Anterior cingulate cortex (tissue), 58 donors: Measurements from ENCODE around the gene DCDC2.
"Not testable (repeated sequence)": the region's sequence is repeated elsewhere in the genome, so short reads cannot be mapped to it uniquely, and the experiment has no call there.

Source experiments
- DNase-seq, 58 donors: peaks; one replicate each; lab custom pipeline; 2025; lab: John Stamatoyannopoulos, UW

Gene DCDC2

GRCh38 chr6:24329022-24329421 is 28.8 kb downstream of the DCDC2 start:
- DNase-seq: no peak

DNA sequence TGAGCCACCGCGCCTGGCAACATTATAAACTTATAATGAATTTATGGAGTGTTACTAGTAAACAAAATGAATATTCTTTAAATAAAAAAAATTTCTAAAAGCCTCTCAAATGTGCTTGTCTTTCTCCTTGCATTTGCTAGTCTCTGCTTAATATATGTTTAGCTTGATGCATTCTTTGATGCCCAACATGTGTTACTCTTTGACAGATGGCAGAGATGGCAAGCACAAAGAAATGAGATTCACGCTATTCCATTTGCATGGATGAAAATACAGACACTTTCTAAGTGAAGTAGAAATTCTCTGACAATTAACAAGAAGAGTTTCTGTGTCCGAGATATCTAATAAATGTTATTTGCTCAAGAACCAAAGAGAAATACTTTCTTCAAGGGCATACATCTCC is 30.1 kb downstream of the DCDC2 start:
- no peak for DNase-seq

DNA sequence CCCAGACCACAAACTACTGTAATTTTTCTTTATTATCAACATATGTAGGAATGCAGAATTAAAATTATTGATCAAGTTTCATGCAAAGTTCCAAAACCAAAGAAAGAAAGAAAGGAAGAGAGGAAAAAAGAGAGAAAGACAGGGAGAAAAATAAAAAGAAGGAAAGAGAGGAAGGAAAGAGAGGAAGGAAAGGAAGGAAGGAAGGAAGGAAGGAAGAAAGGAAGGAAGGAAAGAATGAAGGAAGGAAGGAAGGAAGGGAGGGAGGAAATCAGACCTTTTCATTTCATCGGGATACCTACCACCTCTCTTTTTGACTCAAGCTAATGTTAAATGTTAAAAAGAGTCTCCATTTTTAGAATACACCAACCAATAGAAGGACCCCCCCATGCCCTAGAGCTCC is 31.9 kb downstream of the DCDC2 start:
- DNase-seq: no peak

DNA sequence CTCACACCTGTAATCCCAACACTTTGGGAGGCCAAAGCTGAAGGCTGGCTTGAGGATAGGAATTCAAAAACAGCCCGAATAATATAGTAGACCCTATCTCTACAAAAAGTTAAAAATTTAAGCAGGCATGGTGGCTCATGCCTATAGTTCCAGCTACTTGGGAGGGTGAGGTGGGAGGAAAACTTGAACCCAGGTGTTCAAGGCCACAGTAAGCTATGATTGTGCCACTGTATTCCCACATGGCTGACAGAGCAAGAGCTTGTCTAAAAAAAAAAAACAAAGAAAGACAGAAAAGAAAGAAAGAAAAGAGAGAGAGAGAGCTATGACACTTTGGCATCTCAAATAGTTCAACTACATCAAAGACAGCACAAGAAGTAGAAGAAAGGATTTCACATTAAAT is 33.2 kb downstream of the DCDC2 start:
- no peak for DNase-seq

DNA sequence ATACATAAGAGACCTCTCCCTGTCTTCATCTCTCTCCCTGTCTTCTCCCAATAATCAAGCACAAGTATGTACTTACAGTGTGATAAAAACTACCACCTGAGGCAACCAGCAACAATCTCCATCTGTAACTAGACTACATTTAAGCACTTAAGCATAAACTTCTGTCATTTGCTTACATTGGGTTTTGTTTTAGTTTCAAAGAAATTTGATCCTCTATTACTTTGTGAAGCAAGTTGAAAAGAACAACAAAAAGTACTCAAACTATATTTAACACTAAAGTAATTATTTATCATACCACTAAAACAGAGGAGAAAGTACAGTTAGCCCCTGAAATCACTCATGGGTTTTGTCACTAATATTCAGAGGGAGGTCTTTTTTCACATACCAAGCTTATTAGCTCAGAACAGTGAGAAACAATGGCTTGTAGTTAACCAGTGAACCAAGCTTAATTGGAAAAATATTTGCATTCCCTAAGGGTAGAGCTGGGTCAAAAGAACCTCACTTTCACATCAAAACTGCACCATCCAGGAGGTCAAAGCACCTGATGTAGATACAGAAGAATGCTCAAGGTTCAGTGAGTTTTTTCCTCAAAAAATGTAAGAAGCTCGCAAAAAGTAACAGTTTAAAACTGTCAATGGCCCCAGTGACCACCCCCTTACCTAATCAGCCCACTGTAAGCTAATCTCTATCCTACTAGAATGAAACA is 34.1 kb downstream of the DCDC2 start:
- DNase-seq: no peak

DNA sequence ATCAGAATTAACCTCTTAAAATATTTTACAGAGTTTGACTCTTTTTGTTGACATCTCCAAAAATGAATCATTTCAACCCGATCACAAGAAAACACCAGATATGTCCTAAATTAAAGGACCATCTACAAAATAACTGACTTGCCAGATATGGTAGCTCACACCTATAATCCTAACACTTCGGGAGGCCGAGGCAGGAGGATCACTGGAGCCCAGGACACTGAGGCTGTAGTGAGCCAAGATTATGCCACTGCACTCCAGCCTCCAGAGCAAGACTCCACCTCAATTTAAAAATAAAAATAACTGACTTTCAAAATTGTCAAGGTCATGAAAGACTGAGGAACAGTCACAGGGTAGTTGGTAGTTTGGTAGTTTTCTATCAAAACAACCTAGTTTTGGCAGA is 34.9 kb downstream of the DCDC2 start:
- DNase-seq: no peak

GRCh38 chr6:24322446-24322845 is 35.4 kb downstream of the DCDC2 start:
- DNase-seq: not testable (repeated sequence)

DNA sequence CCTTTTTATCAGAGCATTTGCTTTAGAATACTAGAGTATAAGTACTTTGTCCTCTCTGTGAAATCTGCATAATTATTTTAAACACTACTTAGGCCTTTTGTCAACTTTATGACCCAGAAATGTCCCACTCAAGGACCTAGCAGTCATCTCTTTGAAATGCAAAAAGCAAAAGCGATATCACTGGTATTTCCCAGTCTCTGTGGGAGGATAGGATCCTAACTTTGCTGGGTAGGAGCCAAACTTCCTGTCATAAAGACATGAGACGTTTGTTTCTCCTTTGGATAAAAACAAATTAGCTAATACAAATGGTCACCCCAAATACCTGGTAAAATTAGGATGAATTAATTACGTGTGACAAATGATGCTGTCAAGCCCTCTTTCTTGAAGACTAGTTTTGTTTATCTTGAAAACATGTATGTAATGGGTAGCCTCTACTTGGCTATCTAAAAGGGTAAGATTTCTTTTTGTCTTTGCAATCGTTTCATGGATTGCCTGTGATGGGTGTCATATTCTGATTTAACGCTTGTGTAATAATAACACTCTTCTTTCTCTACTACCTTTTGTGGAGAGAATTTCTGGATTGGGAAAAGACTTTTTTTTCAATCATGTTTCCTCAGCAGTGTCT is 36.2 kb downstream of the DCDC2 start:
- DNase-seq: no peak

- DNase-seq: no peak
These were observed 44.4 kb downstream of the DCDC2 start for GRCh38 chr6:24313251-24314141.

DNA sequence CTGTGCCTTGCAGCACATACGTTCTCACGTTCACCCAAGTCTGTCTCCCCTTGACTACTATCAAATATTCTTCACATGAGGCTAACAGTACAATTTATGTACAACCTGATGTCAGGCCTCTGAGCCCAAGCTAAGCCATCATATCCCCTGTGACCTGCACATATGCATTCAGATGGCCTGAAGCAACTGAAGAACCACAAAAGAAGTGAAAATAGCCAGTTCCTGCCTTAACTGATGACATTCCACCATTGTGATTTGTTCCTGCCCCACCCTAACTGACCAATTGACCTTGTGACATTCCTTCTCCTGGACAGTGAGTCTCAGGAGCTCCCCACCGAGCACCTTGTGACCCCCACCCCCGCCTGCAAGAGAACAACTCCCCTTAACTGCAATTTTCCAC is 46.1 kb downstream of the DCDC2 start:
- DNase-seq: not testable (repeated sequence)

- DNase-seq: no peak
These were observed 50.0 kb downstream of the DCDC2 start for GRCh38 chr6:24307881-24308280.

DNA sequence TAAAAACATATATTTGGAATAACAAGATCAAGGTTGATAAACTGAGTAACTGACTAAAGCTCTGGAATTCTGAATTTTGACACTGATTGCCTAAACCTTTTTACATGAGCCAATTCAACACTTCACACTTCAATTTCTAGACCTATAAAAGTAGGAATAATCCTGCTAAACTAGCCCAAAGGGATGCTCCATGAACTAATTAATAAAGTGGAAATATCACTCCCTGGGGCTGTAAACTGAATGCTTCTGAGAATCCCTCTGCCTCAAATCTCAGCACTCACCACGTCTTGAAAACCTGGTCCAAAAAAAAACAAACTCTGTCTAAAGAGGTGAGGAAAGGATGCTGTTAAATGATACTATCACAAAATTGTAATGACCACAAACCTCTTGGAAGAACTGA is 50.9 kb downstream of the DCDC2 start:
- DNase-seq: no peak

- DNase-seq: no peak
These were observed 51.8 kb downstream of the DCDC2 start for GRCh38 chr6:24306038-24306437.

GRCh38 chr6:24296944-24297343 is 60.9 kb downstream of the DCDC2 start:
- DNase-seq: no peak

GRCh38 chr6:24293852-24294251 is 64.0 kb downstream of the DCDC2 start:
- DNase-seq: not testable (repeated sequence)

DNA sequence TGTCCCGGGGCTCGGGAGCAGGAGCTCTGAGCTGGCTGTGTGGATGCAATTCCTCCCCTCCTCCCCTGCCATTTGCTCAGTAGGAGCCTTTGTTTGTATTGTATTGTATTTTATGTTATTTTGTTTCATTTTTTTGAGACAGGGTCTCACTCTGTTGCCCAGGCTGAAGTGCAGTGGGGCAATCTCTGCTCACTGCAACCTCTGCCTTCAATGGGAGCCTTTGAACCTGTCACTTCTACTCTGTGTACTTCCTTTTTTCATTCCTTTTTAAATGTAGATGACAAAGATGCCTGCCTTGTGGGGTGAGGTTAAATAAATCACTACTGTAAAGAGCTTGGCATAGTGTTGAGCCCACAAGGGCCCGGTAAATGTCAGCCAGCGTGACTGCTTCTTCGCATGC is 70.6 kb downstream of the DCDC2 start:
- no peak for DNase-seq

DNA sequence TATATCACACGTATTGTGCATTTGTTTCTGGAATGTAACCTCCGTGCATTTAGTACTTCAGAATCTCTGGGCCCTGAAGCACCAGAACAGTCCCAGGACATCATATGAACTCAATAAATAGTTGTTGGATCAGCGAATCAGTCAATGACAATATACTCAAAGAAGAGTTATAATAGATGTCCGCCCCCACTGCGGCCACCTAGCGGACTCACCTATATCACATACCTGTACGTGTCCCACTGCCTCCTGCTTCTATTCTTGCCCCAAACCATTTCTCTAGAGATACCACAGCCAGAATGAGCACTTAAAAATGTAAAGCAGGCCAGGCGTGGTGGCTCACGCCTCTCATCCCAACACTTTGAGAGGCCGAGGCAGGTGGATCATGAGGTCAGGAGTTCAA is 73.9 kb downstream of the DCDC2 start:
- DNase-seq: no peak

GRCh38 chr6:24283043-24283985 is 74.5 kb downstream of the DCDC2 start:
- DNase-seq: peak in 52 of 58 donors; percentile 1 to 77 (median 29)

DNA sequence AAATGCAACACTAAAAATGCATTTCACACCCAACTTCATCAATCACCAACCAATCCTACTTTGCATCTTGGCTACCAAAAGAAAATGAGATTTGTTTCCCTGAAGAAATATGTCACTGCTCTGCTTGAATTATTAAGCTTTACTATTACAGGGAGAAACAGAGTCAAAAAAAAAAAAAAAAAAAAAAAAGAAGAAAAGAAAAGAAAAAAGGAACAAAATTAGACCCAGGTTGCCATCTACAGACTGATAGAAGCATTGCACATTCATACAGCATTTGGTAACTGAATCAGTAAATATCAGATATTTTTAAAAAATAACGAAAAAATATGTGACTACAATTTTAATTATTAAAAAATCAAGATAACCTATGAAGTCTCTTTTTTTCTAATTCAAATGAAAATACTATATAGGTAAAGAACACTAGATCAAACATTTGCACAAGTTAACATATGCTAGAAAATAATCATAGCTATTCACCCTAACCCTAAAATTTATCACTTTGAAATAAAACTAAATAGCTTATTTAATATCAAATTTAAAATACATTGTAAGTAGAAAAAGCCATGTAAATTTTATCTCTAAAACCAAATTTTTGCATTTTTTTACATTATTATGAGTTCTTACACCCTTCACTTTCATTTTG is 83.3 kb downstream of the DCDC2 start:
- DNase-seq: no peak
